MM.1S (cell line): ENCODE data around the gene ATP8B1.
A peak's percentile ranks its signal among the peaks of the same experiment; 100 is the strongest.

ENCODE experiments used
- DNase-seq: peaks from one replicate; pipeline ENCODE4 v3.0.0-alpha.2; 2015
- H2AFZ ChIP-seq: fragments of 300-600 bp; sonication (generic); 2 replicates; pipeline ENCODE4 v1.6.0; 2016; ENCODE audit warnings: antibody characterized with exemption, low read length
- H3F3A ChIP-seq: fragments of 300-600 bp; sonication (generic); 2 replicates; pipeline ENCODE4 v1.6.1; 2016; ENCODE audit warnings: mild to moderate bottlenecking, antibody characterized with exemption, low read length, moderate library complexity, mixed read lengths; ENCODE audit not compliant: insufficient read depth
- H3K27ac ChIP-seq: fragments of 300-600 bp; sonication (generic); 2 replicates; pipeline ENCODE4 v1.5.1; 2016; ENCODE audit warnings: mild to moderate bottlenecking, low read length
- H3K27me3 ChIP-seq: fragments of 300-600 bp; sonication (generic); replicated peaks from 2 replicates; pipeline ENCODE4 v1.6.0; 2016; ENCODE audit warnings: low read length; ENCODE audit not compliant: insufficient read depth
- H3K36me3 ChIP-seq: fragments of 300-600 bp; sonication (generic); replicated peaks from 2 replicates; pipeline ENCODE4 v1.6.1; 2016; ENCODE audit warnings: mild to moderate bottlenecking, low read length, mixed read lengths; ENCODE audit not compliant: insufficient read depth
- H3K4me1 ChIP-seq: fragments of 300-600 bp; sonication (generic); 2 replicates; pipeline ENCODE4 v1.6.1; 2016; ENCODE audit warnings: low read length, mixed read lengths
- H3K4me2 ChIP-seq: fragments of 300-600 bp; sonication (generic); 2 replicates; pipeline ENCODE4 v1.6.0; 2016; ENCODE audit warnings: low read depth, low read length
- H3K4me3 ChIP-seq: fragments of 300-600 bp; sonication (generic); 2 replicates; pipeline ENCODE4 v1.5.1; 2016; ENCODE audit warnings: low read length, mixed read lengths
- H3K79me2 ChIP-seq: fragments of 300-600 bp; sonication (generic); 2 replicates; pipeline ENCODE4 v1.6.1; 2016; ENCODE audit warnings: mixed run types, low read length, mixed read lengths
- H3K9ac ChIP-seq: fragments of 300-600 bp; sonication (generic); 2 replicates; pipeline ENCODE4 v1.6.1; 2016; ENCODE audit warnings: low read length, mixed read lengths
- H3K9me2 ChIP-seq: fragments of 300-600 bp; sonication (generic); replicated peaks from 2 replicates; pipeline ENCODE4 v1.6.1; 2016; ENCODE audit warnings: mild to moderate bottlenecking, low read length, mixed read lengths; ENCODE audit not compliant: insufficient read depth
- H3K9me3 ChIP-seq: fragments of 300-600 bp; sonication (generic); replicated peaks from 2 replicates; pipeline ENCODE4 v1.6.1; 2016; ENCODE audit warnings: mild to moderate bottlenecking, low read length, mixed read lengths; ENCODE audit not compliant: insufficient read depth
- H4K20me1 ChIP-seq: fragments of 300-600 bp; sonication (generic); 2 replicates; pipeline ENCODE4 v1.6.1; 2016; ENCODE audit warnings: mild to moderate bottlenecking, low read length, moderate library complexity, mixed read lengths; ENCODE audit not compliant: insufficient read depth
- EZH2 ChIP-seq: fragments of 300-600 bp; sonication (generic); optimal IDR thresholded peaks from 2 replicates; pipeline ENCODE3; 2017; ENCODE audit warnings: low read depth, mild to moderate bottlenecking, antibody characterized with exemption, low read length, mixed read lengths
- EZH2phosphoT487 ChIP-seq: fragments of 300-600 bp; sonication (generic); IDR thresholded peaks from 2 replicates; pipeline ENCODE4 v1.6.1; 2018; ENCODE audit warnings: antibody characterized with exemption, low read length
- TF ChIP-seq, protein P1 (sequence below): fragments of 300-600 bp; sonication (generic); IDR thresholded peaks from 2 replicates; pipeline ENCODE4 v1.5.1; 2016; ENCODE audit warnings: antibody characterized with exemption, low read length, mixed read lengths

The ATP8B1 gene

DNA sequence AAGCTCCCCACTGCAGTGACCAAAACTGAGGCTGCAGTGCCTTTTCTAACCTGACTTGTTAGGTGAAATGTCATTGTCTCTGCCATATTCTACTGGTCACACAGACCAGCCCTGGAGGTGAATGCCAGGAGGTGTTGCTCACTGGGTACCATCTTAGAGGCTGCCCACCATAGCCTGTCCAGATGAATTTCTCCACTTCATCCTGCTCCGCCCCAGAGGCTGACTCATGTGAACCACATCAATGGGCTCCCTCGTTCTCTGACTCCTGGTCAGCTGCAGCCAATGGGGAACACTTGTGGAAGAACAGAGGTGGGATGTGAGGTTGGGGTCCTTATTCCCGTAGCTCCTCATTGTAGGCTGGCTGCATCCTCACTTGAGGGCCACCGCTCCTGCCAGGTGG is 178.1 kb downstream of the ATP8B1 start:
- Histone ChIP-seq H3K27me3 (no peaks in the 10 kb centered on the region), H3K9me2 (no peaks in the 10 kb centered on the region), H3K27ac (no peak overlapping the region), H3K4me2 (no peak overlapping the region), H3K9ac (no peak overlapping the region), H3F3A (no peaks in the 10 kb centered on the region), H3K4me1 (peaks cover 7% of the 10 kb centered on the region; the same call in 1 of the 2 replicates), H3K9me3 (no peaks in the 10 kb centered on the region), H3K36me3 (peaks cover under 1% of the 10 kb centered on the region; the same call in 1 of the 2 replicates), H2AFZ (no peak overlapping the region), H3K79me2 (peaks cover 16% of the 10 kb centered on the region), H3K4me3 (no peak overlapping the region), H4K20me1 (no peaks in the 10 kb centered on the region)
- DNase-seq, result no peak
- TF ChIP-seq EZH2phosphoT487 (no peak), EZH2 (no peak)
- TF ChIP-seq, protein P1, sequence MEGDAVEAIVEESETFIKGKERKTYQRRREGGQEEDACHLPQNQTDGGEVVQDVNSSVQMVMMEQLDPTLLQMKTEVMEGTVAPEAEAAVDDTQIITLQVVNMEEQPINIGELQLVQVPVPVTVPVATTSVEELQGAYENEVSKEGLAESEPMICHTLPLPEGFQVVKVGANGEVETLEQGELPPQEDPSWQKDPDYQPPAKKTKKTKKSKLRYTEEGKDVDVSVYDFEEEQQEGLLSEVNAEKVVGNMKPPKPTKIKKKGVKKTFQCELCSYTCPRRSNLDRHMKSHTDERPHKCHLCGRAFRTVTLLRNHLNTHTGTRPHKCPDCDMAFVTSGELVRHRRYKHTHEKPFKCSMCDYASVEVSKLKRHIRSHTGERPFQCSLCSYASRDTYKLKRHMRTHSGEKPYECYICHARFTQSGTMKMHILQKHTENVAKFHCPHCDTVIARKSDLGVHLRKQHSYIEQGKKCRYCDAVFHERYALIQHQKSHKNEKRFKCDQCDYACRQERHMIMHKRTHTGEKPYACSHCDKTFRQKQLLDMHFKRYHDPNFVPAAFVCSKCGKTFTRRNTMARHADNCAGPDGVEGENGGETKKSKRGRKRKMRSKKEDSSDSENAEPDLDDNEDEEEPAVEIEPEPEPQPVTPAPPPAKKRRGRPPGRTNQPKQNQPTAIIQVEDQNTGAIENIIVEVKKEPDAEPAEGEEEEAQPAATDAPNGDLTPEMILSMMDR, result no peak

DNA sequence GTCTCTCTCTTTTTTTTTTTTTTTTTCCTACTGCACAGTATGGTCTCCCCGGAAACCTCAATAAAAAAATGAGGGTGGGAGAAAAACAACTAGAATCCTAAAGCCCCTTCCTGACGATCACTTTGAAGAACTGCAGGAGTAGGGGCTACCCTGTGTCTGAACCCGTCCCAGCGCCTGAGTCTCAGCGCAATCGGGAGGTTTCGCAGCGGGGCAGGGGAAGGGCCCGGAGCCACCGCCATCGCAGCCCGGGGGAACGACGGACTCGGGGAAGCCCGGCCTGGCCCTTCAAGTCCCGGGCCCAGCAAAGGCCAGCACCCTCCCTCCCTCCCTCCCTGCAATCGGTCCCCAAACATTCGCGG is 181.9 kb downstream of the ATP8B1 start:
- Histone ChIP-seq H3K4me2 (peak overlapping the region; percentile 84), H3K9me3 (no peaks in the 10 kb centered on the region), H4K20me1 (no peaks in the 10 kb centered on the region), H3K79me2 (peaks cover 48% of the 10 kb centered on the region), H3K27me3 (no peaks in the 10 kb centered on the region), H3F3A (no peaks in the 10 kb centered on the region), H3K4me3 (peak overlapping the region; percentile 69), H3K9ac (peak overlapping the region; percentile 83), H2AFZ (peak overlapping the region; percentile 72; the same call in 1 of the 2 replicates), H3K27ac (peak overlapping the region; percentile 64; the same call in 1 of the 2 replicates), H3K4me1 (peaks cover 10% of the 10 kb centered on the region; the same call in 1 of the 2 replicates), H3K9me2 (no peaks in the 10 kb centered on the region), H3K36me3 (peaks cover 8% of the 10 kb centered on the region)
- DNase-seq, result no peak
- TF ChIP-seq EZH2phosphoT487, result no peak
- TF ChIP-seq, protein P1, result no peak
- no peak for TF ChIP-seq EZH2

DNA sequence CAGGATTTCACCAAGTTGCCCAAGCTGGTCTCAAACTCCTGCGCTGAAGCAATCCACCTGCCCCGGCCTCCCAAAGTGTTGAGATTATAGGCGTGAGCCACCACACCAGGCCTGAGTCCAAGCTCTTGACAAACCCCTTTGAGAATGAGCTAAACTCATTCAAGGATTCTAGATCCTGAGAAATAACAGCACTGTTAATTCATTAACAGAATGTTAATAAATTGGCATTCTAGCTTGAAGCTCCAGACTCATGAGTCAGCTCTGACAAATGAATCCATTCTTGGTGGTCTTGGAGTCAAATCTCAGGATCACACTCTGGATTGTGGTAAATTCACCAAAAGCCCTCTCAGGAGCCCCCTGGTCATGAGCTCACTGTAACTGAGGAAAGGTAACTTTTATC is 183.2 kb downstream of the ATP8B1 start:
- no peak overlapping the region for H2AFZ ChIP-seq
- no peaks in the 10 kb centered on the region for H3K9me3 ChIP-seq
- no peak overlapping the region for H3K27ac ChIP-seq
- no peak for DNase-seq
- H3K79me2 ChIP-seq, result peaks cover 54% of the 10 kb centered on the region
- no peaks in the 10 kb centered on the region for H3K27me3 ChIP-seq
- H3K4me1 ChIP-seq, result peaks cover 10% of the 10 kb centered on the region; the same call in 1 of the 2 replicates
- peak overlapping the region; percentile 84; the same call in 1 of the 2 replicates for H3K4me2 ChIP-seq
- H3K4me3 ChIP-seq, result no peak overlapping the region
- no peak overlapping the region for H3K9ac ChIP-seq
- H3K9me2 ChIP-seq, result no peaks in the 10 kb centered on the region
- H4K20me1 ChIP-seq, result no peaks in the 10 kb centered on the region
- H3K36me3 ChIP-seq, result peaks cover 14% of the 10 kb centered on the region
- TF ChIP-seq, protein P1, result no peak
- TF ChIP-seq EZH2, result no peak
- no peak for TF ChIP-seq EZH2phosphoT487
- no peaks in the 10 kb centered on the region for H3F3A ChIP-seq
